Stimulated activated CD4-positive, alpha-beta T cell treated with anti-CD3 and anti-CD28 coated beads, Interleukin-4, amount 100 ng/mL, for 24 hours (primary cell): ENCODE data around the gene BIRC6.

ENCODE experiments used
- DNase-seq: peaks from one replicate; pipeline ENCODE4 v3.0.0-alpha.2; 2020

Gene BIRC6

GRCh38 chr2:32375228-32375892 is 18.5 kb downstream of the BIRC6 start:
- DNase-seq, result no peak

- no peak for DNase-seq
Measured at GRCh38 chr2:32376756-32377155, 19.9 kb downstream of the BIRC6 start.

- DNase-seq, result no peak
Measured at GRCh38 chr2:32377928-32378327, 21.1 kb downstream of the BIRC6 start.

- DNase-seq, result no peak
Measured at GRCh38 chr2:32379352-32379751, 22.5 kb downstream of the BIRC6 start.

- DNase-seq, result no peak
Measured at GRCh38 chr2:32383858-32384257, 27.0 kb downstream of the BIRC6 start.

GRCh38 chr2:32384529-32384928 is 27.7 kb downstream of the BIRC6 start:
- DNase-seq, result no peak

GRCh38 chr2:32386739-32387138 is 29.9 kb downstream of the BIRC6 start:
- DNase-seq, result no peak

- no peak for DNase-seq
Measured at GRCh38 chr2:32399221-32399620, 42.4 kb downstream of the BIRC6 start.

- no peak for DNase-seq
Measured at GRCh38 chr2:32402091-32402490, 45.3 kb downstream of the BIRC6 start.

GRCh38 chr2:32403782-32404181 is 47.0 kb downstream of the BIRC6 start:
- no peak for DNase-seq

- DNase-seq, result no peak
Measured at GRCh38 chr2:32404691-32405090, 47.9 kb downstream of the BIRC6 start.

GRCh38 chr2:32416519-32416918 is 59.7 kb downstream of the BIRC6 start:
- DNase-seq, result no peak

- DNase-seq, result no peak
Measured at GRCh38 chr2:32417659-32418058, 60.8 kb downstream of the BIRC6 start.

GRCh38 chr2:32418778-32419177 is 62.0 kb downstream of the BIRC6 start:
- no peak for DNase-seq

GRCh38 chr2:32422133-32422532 is 65.3 kb downstream of the BIRC6 start:
- no peak for DNase-seq

GRCh38 chr2:32423536-32423935 is 66.7 kb downstream of the BIRC6 start:
- no peak for DNase-seq

GRCh38 chr2:32424739-32425138 is 67.9 kb downstream of the BIRC6 start:
- DNase-seq, result no peak

- DNase-seq, result no peak
Measured at GRCh38 chr2:32425719-32426141, 68.9 kb downstream of the BIRC6 start.

GRCh38 chr2:32427672-32428610 is 71.1 kb downstream of the BIRC6 start:
- DNase-seq, result no peak

GRCh38 chr2:32430804-32431203 is 74.0 kb downstream of the BIRC6 start:
- no peak for DNase-seq

- no peak for DNase-seq
Measured at GRCh38 chr2:32436150-32436549, 79.3 kb downstream of the BIRC6 start.

GRCh38 chr2:32442020-32442467 is 85.2 kb downstream of the BIRC6 start:
- no peak for DNase-seq

- DNase-seq, result no peak
Measured at GRCh38 chr2:32446369-32446768, 89.5 kb downstream of the BIRC6 start.

- no peak for DNase-seq
Measured at GRCh38 chr2:32450851-32451250, 94.0 kb downstream of the BIRC6 start.
